GM21786 (cell line): ENCODE results near the gene TEC.
"Not testable (repeated sequence)": the region's sequence is repeated elsewhere in the genome, so short reads cannot be mapped to it uniquely, and the experiment has no call there.

ENCODE experiments used
- ATAC-seq: cut with Tn5 transposase; IDR thresholded peaks from one replicate; pipeline ENCODE4 v1.9.1; 2021; ENCODE audit not compliant: unreplicated experiment

Gene TEC

GRCh38 chr4:48169636-48170035, 100.0 kb downstream of the TEC start:
- ATAC-seq, result no peak

- ATAC-seq, result no peak
These were observed 101.9 kb downstream of the TEC start for GRCh38 chr4:48167538-48168263.

GRCh38 chr4:48164561-48164960, 105.1 kb downstream of the TEC start:
- not testable (repeated sequence) for ATAC-seq

- no peak for ATAC-seq
These were observed 105.9 kb downstream of the TEC start for GRCh38 chr4:48163746-48164145.

- no peak for ATAC-seq
These were observed 107.5 kb downstream of the TEC start for GRCh38 chr4:48162162-48162561.

GRCh38 chr4:48157271-48157670, 112.4 kb downstream of the TEC start:
- ATAC-seq, result no peak

- ATAC-seq, result no peak
These were observed 113.2 kb downstream of the TEC start for GRCh38 chr4:48156423-48156822.

- ATAC-seq, result no peak
These were observed 115.7 kb downstream of the TEC start for GRCh38 chr4:48153791-48154550.

- no peak for ATAC-seq
These were observed 117.4 kb downstream of the TEC start for GRCh38 chr4:48152259-48152658.

- ATAC-seq, result no peak
These were observed 119.7 kb downstream of the TEC start for GRCh38 chr4:48149827-48150370.

GRCh38 chr4:48147621-48148020, 122.0 kb downstream of the TEC start:
- ATAC-seq, result no peak

- ATAC-seq, result no peak
These were observed 128.6 kb downstream of the TEC start for GRCh38 chr4:48141048-48141447.

- no peak for ATAC-seq
These were observed 129.9 kb downstream of the TEC start for GRCh38 chr4:48139691-48140090.

- peak; percentile 84 for ATAC-seq
These were observed 130.7 kb downstream of the TEC start for GRCh38 chr4:48138936-48139335.

- no peak for ATAC-seq
These were observed 131.1 kb downstream of the TEC start for GRCh38 chr4:48138511-48138910.

- ATAC-seq, result no peak
These were observed 131.8 kb downstream of the TEC start for GRCh38 chr4:48137846-48138245.

- no peak for ATAC-seq
These were observed 135.6 kb downstream of the TEC start, which contains the start of gene TXK for GRCh38 chr4:48134081-48134480. TXK (minus strand) TSS chr4:48134250; CDS start chr4:48134170, 80 bp downstream.

- no peak for ATAC-seq
These were observed 136.0 kb downstream of the TEC start for GRCh38 chr4:48133669-48134068.

GRCh38 chr4:48131736-48132135, 137.9 kb downstream of the TEC start:
- no peak for ATAC-seq

GRCh38 chr4:48130100-48130499, 139.5 kb downstream of the TEC start:
- ATAC-seq, result no peak

GRCh38 chr4:48129307-48130014, 140.2 kb downstream of the TEC start:
- no peak for ATAC-seq
